Measurements from ENCODE around the gene ZNF792.
"Not testable (repeated sequence)": the region's sequence is repeated elsewhere in the genome, so short reads cannot be mapped to it uniquely, and the experiment has no call there.

ZNF792 gene

DNA sequence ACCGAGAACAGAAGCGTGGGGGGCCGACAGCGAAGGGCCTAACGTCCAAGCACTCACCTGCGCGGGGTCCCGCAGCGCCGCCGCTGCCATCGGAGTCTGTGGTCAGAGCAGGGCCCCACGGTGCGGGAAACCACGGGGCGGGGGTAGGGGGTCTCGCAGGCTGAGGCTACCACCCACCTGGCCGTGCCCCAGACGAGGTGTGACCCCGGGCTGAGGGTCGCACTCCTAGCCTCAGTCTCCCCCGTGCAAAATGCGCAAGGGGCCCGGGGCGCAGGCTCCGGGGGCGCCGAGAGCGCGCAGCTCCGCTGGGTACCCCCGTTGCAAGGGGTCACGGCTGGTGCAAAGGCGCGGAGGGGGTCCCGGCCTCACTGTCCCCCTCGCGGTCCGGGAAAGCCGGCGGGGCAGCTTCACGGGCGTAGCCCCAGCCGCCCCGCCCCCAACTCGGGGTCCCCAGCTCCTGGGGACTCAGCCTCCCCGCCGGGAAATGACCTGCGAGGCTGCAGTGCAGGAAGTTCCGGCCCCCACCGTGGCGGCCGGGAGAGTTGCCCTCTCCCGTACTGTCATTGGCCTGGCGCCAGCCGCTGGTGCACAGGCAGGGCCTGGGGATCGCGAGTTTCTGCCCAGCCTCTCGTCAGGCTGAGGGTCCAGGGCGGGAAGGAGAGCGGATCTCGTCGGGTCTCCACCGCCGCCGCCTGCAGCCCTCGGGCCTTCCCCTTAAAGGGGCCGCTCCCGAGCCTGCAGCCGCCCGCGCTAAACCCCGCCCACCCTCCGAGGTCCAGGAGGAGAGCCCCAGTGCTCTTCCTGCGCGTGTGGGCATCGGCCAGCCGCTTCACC lies at the start of gene ZNF792:
TSS of gene ZNF792 (minus strand) at position 657 of the 834 bp plus-strand sequence. CDS start at position 90, 567 bp downstream.
- peak; percentile 16 for DNase-seq

DNA sequence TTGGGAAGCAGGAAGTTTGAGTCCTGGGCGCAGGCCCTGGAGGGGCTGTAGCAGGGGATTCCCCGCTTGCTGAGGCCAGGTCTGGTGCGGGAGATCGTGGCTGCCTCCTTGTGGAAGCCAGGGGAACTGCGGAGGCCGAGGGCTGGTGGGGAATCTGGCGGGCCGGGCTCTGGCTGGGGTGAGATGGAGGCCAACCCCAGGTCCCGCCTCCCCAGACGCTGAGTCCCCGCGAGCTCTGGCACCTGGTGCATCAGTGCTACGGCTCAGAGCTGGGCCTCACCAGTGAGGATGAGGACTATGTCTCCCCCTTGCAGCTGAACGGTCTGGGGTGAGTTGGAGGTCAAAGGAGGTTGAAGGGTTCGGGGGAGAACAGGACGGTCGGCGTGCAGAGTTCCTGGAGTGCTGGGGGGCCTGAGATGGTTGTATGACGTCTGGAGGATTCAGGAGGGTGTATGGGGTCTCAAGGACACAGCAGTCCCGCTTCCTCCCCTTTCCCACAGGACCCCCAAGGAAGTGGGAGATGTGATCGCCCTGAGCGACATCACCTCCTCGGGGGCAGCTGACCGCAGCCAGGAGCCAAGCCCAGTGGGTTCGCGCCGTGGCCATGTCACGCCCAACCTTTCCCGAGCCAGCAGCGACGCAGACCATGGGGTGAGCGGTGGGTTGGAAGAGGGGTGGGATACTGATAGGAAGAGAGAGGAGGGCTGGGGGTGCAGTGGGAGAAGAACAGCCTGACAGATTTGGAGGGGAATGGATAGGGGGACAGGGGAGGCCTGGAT lies 49.2 kb upstream of the ZNF792 start:
- no peak for DNase-seq

DNA sequence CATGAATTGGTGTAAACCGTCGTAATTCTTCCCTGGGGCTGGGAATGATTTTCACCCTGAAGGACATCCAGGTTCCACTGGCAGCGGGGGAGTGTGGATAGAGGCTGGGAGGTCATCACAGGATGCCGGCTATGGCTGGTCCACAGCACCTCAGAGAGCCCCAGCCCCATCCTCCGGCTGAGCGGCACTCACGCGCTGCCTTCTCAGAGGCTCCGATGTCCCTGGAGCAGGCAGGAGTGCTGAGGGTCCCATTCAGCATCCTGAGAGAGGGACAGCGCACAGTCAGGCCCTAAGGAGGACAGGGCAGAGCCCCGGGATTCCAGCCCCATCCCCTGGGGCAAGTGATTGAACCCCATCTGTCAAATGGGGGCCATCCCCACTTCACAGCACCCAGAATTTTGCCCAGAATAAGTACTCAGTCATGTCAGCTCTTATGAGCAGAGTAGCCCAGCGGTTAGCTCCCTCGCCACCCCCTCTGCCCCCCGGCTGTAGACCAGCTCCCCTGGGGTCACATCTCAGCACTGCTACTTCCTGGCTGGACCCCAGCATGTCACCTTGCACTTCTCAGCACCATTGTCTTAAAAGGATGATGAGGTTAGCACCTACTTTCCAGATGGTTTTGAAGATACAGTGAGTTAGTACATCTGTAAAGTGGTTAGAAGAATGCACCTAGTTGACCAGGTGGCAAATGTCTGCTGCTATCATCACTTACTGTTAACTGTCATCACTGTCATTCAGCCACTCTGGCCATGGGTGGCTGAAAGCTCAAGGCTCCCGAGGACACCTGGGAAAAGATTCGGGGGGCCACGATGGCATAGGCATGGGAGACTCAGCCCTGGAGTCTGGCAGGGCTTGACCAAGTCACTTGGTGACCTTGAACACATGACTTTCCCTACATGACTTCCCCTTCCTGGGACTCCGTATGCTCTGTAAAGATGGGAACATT lies 48.0 kb upstream of the ZNF792 start:
- no peak for DNase-seq

DNA sequence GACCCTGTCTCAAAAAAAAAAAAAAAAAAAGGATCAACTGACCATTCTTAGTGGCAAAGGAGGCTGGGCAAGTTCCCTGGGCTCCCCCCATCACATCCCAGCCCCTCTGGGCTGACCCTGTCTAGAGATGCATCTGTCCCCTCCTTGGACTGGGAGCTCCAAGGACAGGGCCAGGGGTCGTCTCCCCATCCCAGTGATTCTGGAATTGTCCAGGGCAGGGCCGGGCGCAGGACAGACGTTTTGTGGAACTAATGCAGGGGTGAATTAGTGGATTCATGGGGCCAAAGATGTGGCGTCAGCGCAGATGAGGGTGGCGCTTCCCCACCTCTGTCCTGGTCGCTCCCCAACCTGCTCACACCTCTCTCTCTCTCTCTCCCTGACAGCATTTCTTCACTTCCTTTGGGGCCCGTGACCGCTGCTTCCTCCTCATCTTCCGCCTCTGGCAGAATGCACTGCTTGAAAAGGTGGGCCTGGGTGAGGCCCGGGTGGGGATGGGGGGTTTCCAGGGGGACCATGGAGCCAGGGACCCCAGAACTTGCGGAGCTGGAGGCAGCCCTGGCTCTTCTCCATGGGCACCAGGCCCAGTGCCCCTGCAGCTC lies 47.2 kb upstream of the ZNF792 start:
- DNase-seq = no peak

DNA sequence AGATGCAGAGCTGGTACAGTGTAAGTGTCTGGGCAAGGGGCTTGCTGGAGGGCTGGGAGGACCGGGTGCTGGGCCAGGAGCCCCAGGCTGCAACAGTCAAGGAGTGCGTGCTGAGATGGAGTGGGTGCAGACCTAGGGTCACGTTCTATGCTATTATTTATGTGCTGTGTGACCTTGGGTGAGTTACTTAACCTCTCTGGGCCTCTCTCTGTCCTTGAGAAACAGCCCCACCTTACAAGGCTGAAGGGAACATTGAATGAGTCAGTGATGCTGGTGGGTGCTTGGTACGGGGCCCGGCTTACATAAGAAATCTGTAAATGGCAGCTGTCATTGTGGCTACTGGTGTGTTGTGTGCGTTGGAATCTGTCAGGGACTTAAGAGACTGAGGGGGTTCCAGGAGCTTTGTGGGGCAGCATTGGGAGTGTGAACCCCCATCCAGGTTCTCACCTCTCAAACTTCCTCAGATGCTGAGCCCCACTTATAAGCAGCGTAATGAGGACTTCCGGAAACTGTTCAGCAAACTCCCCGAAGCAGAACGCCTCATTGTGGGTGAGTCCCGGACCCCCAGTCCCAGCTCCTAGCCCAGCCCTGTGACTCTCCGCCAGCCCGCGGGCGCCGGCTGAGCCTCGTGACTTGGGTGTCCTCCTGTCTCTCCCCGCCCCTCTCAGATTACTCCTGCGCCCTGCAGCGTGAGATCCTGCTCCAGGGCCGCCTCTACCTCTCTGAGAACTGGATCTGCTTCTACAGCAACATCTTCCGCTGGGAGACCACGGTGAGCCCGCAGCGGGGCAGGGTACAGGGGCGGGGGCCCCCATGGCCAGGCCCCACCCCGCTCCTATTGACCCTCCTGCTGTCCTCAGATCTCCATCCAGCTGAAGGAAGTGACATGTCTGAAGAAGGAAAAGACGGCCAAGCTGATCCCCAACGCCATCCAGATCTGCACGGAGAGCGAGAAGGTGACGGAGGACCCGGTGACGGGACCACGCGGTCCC lies 45.7 kb upstream of the ZNF792 start:
- DNase-seq = no peak

DNA sequence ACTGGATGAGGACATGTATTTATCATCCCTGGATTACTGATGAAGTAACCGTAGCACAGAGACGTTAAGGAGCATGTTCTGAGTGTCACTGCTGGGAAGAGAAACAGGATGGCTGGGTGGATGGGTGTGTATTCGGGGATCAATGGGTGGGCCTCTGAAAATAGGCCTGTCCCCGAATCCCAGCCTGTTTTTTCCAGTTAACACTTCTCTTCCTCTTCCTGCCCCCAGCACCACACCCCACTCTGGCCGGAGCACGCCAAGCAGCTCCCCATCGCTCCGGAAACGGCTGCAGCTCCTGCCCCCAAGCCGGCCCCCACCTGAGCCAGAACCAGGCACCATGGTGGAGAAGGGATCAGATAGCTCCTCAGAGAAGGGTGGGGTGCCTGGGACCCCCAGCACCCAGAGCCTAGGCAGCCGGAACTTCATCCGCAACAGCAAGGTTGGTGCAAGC lies 44.9 kb upstream of the ZNF792 start:
- DNase-seq = no peak

DNA sequence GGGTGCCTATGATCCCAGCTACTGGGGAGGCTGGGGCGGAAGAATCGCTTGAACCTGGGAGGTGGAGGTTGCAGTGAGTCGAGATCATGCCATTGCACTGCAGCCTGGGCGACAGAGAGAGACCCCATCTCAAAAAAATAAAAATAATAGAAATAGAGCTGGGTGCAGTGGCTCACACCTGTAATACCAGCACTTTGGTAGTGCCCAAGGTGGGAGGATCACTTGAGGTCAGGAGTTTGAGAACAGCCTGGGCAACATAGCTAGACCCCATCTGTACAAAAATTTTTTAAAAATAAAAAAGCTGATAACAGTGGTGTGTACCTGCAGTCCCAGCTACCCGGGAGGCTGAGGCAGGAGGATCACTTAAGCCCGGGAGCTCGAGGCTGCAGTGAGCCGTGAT lies 43.4 kb upstream of the ZNF792 start:
- DNase-seq = not testable (repeated sequence)

DNA sequence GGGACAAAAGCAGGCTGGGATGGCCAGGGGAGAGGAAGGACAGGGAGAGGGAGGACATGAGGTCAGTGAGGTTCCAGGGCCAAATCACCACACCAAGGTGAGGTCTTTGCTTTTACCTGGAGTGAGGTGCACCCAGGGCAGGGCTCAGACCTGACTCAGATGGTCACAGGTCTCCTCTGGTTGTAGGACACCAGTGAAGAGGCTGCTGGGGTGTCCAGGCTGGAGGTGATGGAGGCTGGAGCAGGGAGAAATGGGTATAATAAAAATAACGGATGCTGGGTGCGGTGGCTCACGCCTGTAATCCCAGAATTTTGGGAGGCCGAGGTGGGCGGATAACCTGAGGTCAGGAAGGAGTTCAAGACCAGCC lies 43.0 kb upstream of the ZNF792 start:
- DNase-seq = no peak

DNA sequence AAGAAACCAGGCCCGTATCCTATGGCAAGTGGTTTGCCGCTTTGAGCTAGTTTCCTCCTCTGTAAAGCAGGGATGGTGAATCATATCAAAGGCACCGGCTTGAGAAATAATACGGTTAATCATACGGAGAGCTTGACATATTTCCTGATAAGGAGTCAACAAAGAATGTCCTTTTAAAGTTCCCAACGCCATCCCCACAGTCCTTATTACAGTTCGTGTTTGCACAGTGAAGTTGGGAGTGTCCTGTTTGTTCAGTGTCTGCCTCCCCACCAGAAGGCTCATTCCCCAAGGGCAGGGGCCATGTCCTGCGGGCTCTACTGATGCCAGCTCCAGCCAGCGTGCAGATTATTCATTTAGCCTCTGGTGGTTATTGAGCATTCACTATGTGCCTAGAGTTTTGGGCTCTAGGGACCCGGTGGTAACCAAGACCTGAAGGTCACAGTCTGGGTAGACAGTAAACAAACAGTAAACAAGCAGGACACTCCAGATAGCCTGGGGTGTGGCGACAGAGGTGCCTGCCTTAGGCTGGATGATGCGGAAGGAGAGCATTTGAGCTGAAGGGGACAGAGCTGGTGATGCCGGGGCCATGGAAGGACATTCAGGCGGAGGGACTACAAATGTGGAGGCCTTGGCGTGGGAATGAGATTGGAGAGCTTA lies 42.4 kb upstream of the ZNF792 start:
- DNase-seq = no peak

DNA sequence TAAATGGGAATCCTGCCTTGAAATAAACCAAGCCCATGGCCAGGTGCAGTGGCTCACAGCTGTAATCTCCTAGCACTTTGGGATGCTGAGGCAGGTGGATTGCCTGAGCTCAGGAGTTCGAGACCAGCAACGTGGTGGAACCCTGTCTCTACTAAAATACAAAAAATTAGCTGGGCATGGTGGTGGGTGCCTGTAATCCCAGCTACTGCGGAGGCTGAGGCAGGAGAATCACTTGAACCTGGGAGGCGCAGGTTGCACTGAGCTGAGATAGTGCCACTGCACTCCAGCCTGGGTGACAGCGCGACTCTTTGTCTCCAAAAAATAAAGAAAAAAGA lies 41.9 kb upstream of the ZNF792 start:
- not testable (repeated sequence) for DNase-seq

DNA sequence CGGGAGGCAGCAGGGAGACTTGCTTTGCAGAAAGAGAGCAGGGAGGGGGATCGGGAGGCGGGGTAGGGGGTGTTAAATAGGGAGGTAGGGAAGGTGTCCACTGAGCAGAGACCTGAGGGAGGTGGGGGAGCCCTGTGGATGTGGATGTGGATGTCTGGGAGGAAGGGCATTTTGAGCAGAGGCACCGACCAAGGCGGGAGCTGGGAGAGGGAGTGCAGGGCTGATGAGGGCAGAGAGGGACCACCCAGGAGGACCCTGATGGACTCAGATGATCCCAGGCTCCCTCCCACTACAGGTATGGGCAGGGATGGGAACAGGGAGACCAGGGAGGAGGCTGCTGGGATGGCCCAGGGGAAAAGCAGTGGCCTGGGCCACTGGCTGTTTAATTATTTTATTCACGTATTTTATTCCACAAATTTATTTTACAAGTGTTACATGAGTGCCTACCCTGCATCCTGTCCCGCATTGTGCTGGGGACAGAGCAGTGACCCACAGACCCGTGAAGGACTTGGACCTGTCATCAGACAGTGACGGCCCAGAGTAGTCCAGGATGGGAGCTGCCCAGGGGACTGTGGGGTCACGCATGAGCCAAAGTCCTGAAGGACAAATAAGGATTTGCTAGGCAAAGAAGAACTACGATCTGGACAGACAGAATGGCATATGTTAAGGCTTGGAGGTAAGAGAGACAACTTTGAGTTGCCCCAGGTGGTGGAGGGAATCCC lies 41.4 kb upstream of the ZNF792 start:
- no peak for DNase-seq

DNA sequence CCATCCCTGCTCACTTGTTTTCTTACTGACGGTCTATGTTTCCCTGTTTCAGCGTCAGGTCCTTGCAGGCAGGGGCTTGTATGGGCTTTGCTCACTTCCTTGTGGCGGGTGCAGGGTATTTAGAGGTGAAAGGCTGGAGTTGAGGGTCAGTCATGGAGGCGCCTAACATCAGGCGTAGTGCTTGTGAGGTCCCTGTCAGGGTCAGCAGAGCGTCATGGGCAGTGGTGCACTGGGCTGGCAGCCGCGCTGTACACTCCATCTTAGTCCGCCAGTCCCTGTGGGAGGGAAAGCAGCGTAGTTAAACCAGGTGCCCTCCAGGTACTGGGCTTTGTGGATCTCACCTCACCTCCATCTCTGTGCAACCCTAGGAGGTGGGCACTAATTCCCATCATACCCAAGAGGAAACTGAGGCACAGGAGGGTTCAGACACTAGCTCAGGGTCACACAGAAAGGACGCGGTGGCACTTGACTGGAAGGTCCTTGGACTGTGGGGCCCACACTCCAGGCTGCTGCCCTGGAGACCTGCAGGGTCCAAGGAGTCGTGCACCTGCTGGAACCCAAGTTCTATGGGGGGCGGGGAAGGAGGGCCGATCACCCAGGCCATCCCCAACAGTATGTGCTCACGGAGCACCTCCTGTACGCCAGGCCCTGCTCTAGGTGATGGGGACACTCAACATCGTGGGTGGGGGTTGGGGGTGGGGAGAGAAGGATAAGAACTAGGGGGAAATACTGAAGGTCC lies 40.7 kb upstream of the ZNF792 start:
- no peak for DNase-seq

DNA sequence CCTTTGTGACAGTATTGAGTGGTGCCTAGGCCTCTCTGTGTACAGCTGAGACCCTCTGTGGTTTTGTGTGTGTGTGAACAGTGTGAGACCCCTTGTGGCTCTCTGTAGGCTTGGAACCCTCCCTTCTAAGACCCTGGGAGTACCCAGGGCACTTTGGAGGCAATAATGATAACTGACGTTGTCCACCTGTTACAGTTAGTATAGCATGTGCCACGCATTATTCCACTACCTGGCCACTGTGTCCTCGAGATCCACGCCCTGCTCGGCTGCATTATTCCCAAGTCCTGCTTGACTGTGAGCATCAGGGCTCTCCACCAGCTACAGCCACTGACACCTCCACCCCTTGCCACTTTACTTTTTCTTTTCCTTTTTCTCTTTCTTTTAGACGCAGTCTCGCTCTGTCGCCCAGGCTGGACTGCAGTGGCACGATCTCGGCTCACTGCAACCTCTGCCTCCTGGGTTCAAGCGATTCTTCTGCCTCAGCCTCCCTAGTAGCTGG lies 38.1 kb upstream of the ZNF792 start:
- DNase-seq = no peak

DNA sequence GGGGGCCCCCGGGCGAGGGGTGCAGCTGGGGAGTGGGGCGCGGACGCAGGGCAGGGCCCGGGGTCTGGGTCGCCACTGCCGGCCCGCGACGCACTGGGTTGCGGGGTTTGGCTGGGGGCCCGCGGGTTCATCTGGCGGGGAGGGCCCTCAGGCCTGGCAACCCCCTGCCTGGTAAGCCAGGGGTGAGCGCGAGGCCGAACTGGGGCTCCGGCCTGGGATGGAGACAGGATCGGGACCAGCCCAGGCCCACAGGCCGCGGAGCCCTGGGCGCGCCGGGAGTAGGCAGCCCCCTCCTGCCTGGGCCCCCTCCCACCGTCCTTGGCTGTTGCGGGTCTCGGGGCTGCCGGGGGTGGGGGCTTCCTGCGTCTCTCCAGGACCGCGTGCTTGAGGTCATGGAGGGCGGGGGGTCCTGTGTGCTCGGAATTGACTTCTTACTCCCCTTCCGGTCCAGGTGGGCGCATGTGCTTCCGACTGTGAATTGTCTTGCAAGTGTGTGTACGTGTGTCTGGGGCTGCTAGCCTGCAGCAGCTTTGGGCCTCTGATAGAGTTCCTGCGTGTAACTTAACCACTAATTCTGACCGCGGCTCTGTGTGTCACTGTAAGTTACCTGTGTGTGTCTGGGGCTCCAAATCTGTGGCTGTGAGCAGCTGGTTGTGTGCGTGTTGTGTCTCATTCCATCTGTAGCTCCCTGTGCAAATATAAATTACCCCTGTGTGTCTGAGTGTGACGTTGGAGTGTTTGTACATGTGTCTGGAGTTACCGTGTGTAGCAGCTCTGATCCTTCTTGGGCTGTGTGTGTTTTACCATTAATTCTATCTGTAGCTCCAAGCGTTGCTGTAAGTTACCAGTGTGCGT lies 36.8 kb upstream of the ZNF792 start:
- DNase-seq = peak; percentile 35

DNA sequence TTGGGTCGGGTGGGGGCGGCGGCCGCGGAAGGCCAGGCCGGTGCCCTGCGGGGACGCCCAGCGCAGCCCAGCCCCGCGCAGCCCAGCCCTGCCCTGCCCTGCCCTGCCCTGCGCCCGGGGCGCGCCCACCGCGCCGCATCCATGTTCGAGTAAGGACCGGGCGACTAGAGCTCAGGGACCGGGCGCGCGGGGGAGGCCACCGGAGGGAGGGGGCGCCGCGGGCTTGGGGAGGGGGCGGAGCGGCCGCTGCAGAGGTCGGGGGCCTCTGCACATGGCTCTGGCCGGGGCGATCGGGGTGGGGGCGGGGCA lies 36.3 kb upstream of the ZNF792 start:
- DNase-seq = no peak

DNA sequence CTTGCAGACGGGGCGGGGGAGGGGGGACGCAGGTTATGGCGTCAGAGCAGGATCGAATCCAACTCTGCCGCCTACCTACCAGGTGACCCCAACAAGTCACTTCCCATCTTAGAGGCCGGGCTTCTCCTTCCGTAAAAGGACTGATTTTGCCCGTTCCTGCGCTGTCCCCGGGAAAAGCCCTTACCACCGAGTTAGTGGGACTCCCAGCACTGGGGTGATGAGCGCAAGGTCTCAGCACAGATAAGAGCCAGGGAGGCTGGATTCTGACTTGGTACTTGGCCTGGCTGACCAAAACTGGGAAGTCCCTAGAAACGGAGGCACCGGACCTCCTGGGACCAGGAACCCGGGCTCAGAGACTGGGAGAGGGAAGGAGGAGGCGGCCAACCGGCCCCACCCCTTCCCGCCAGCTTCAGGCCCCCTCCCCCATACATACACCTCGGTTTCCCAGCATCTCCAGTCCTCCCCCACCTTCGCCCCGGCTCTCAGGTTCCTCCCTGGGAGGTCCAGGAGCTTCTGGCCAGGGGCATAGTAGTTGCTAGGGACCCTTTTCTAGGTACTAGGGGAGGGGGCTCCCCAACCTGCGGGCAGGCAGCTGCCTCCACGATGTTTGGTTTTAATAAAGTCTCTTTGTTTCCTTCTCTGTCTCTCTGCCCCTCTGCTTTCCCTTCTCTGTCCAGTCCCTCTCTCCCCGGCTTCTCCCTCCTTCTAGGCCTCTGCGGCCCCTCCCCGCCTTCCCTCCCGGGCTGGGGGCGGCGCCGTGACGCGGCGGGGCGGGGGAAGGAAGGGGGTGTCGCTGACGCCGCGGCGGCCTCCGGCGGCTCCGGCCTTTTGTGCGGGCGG lies 35.7 kb upstream of the ZNF792 start, which contains the start of gene GRAMD1A:
TSS of gene GRAMD1A (plus strand) at position 826 of the 840 bp plus-strand sequence. CDS start 156 bp downstream, outside the sequence.
- peak; percentile 58 for DNase-seq

DNA sequence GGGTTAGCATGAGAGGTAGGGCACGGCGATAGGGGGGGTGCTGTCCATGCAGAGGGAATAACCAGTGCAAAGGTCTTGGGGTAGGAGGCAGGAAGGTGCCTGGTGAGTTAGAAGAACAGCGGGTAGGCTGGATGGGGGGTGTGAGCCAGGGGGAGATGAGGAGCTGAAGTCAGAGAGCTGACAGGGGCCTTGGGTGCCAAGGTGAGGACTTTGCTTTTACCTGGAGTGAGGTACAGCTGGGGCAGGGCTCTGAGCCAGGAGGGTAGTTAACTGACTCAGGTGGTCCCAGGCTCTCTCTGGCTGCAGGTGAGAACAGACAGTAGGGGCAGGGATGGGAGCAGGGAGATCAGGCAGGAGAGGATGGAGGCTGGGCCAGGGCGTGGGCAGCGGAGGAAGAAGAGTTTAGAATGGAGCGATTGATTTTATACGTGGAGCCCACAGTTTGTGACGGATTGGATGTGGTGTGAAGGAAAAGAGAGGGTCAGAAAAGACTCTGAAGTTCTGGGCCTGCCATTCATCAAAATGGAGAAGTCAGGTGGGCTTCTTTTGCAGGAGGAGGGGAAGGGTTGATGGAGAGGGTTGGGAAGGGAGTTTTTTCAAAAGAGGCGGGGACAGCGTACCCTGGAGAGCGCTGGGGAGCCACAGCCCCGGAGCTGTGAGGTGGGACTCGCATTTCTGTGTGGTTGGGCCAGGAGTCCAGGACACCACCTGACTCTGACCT lies 34.9 kb upstream of the ZNF792 start:
- no peak for DNase-seq

Measured in NCI-H2171 (cell line).